ENCODE data around the gene RRP7A.

RRP7A gene

DNA sequence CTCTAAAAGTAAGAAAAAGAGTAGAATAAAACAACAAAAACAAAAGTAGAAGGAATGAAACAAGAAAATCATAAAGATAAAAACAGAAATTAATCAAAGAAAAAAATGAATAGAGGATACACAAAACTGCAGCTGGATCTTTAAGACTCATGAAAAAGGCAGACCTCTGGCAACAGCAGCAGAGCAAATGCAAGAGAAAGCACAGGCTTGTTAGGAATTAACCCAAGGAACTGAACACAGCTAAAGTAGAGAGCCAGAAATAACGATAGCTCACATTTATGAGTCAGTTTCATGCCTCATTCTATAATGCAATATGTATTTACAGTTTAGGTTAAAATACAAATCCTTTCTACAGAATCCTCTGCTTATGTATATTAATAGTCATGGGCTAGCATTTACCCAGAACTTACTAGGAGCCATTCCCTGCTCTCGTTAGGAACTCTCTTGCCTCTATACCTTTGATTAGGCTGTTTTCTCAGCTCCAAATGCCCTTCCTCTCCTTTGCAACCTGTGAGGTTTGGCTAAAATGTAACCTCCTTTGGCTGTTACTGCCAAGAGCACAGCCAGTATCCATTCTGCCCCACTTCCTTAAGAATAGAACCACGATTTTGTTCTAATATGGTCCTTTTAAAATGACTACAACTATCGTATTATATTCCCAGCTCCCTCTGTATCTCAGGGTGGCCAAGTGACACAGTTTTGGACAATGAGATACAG is 49.1 kb downstream of the RRP7A start:
- DNase-seq (ENCODE audit: low read depth) = no peak
- no peak overlapping the region for H3K4me3 ChIP-seq (ENCODE audit: low read depth, low read length)
- TF ChIP-seq, protein P1, sequence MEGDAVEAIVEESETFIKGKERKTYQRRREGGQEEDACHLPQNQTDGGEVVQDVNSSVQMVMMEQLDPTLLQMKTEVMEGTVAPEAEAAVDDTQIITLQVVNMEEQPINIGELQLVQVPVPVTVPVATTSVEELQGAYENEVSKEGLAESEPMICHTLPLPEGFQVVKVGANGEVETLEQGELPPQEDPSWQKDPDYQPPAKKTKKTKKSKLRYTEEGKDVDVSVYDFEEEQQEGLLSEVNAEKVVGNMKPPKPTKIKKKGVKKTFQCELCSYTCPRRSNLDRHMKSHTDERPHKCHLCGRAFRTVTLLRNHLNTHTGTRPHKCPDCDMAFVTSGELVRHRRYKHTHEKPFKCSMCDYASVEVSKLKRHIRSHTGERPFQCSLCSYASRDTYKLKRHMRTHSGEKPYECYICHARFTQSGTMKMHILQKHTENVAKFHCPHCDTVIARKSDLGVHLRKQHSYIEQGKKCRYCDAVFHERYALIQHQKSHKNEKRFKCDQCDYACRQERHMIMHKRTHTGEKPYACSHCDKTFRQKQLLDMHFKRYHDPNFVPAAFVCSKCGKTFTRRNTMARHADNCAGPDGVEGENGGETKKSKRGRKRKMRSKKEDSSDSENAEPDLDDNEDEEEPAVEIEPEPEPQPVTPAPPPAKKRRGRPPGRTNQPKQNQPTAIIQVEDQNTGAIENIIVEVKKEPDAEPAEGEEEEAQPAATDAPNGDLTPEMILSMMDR (IDR thresholded peaks at IDR 0.05; ENCODE audit: low read depth, low read length, missing control alignments) = no peak
- in situ Hi-C loops (cut with HindIII; ENCODE audit: low sequenced_read_pairs) = no loop called here

DNA sequence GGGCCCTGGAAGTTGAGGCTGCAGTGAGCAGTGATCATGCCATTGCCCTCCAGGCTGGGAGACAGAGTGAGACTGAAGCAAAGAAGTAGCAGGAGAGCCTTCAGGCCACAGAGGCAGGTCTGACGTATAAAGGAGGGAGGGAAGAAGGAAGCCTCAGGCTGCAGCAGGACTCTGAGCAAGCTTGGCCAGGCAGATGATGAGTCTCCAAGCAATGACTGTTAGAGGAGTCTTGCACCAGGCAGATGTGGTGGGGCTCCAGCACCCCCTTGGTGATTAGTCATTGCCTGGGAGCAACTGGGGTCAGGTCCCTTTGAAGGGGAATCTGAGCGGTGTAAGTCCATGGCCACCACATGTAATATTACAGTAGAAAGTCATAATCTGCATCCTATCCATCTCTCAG is 50.8 kb downstream of the RRP7A start:
- no peak for DNase-seq (ENCODE audit: low read depth)
- TF ChIP-seq, protein P1 (IDR thresholded peaks at IDR 0.05; ENCODE audit: low read depth, low read length, missing control alignments) = no peak
- in situ Hi-C loops (cut with HindIII; ENCODE audit: low sequenced_read_pairs) = no loop called here
- no peak overlapping the region for H3K4me3 ChIP-seq (ENCODE audit: low read depth, low read length)

DNA sequence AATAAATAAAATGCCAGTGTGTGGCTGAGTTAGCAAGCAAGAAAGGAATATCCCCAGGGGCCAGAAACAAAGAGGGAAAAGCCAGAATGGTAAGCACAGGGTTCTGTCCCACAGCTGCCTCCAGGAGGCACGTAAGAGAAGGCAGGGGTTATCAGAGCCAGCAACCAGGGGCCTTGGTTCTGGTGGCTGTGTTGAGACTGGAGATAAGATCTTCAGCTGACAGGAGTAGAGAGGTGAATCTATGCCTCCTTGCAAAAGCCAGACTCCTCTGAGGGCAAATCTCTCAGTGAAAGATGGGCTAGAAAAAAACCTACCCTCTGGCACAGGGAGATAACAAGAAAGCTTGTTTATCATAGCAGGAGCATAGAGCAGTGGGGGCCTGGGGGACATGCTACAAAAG is 57.6 kb downstream of the RRP7A start:
- in situ Hi-C loops (cut with HindIII; ENCODE audit: low sequenced_read_pairs) = no loop called here
- DNase-seq (ENCODE audit: low read depth) = no peak
- H3K4me3 ChIP-seq (ENCODE audit: low read depth, low read length) = no peak overlapping the region
- TF ChIP-seq, protein P1 (IDR thresholded peaks at IDR 0.05; ENCODE audit: low read depth, low read length, missing control alignments) = no peak

DNA sequence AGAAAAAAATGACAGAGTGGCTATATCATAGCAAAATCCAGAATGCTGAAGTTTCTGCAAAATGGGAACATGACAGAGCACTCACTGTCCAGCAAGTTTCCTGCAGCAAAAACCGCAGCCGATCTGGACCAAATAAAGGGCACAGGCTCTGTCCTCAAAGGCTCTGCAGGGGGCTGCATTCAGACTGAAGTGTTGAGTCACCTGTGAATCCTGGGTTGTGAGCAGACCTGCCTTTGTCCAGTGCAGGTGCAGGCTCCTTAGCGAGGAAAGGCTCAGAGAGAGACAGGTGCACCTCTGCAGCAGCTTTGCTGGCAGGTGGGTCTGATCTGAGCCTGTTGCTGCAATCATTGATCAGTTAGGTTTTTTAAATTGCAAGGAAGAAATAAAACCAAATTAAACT is 58.1 kb downstream of the RRP7A start:
- DNase-seq (ENCODE audit: low read depth) = no peak
- no peak overlapping the region for H3K4me3 ChIP-seq (ENCODE audit: low read depth, low read length)
- TF ChIP-seq, protein P1 (IDR thresholded peaks at IDR 0.05; ENCODE audit: low read depth, low read length, missing control alignments) = no peak
- in situ Hi-C loops (cut with HindIII; ENCODE audit: low sequenced_read_pairs) = no loop called here
